HEK293 (cell line): Measurements from ENCODE around the gene CDNF.

Source experiments
- CTCF ChIA-PET: fragments of 350-600 bp; formaldehyde crosslinking; extraction: SDS; loops from one replicate; lab custom pipeline; 2021; ENCODE audit warnings: antibody characterized with exemption; lab: Yijun Ruan, JAX
- POLR2A ChIA-PET: fragments of 300-600 bp; formaldehyde crosslinking; extraction: SDS; loops from one replicate; lab custom pipeline; 2020; ENCODE audit warnings: antibody characterized with exemption, inconsistent platforms; lab: Yijun Ruan, JAX
- H3K27ac ChIP-seq: fragments of 200-500 bp; sonication (Bioruptor generic); 2 replicates; pipeline ENCODE4 v1.5.1; 2014; ENCODE audit warnings: low read depth, low read length, control low read depth, inconsistent platforms; ENCODE audit errors: extremely low read depth
- H3K36me3 ChIP-seq, 2 experiments: fragments of 200-500 bp in 1 of 2; sonication (Bioruptor generic) in 1 of 2; 1 replicate in 1 of 2; 2 replicates in 1 of 2; pipeline ENCODE4 v1.5.1; 2014 to 2017; ENCODE audit warnings: inconsistent platforms in 2 of 2, low read length in 2 of 2; ENCODE audit not compliant: control insufficient read depth in 2 of 2, insufficient read depth in 1 of 2
- H3K4me1 ChIP-seq: fragments of 200-500 bp; sonication (Bioruptor generic); 2 replicates; pipeline ENCODE4 v1.5.1; 2014; ENCODE audit warnings: mild to moderate bottlenecking, low read length, inconsistent platforms; ENCODE audit not compliant: control insufficient read depth, insufficient read depth
- H3K4me3 ChIP-seq: 2 replicates; pipeline ENCODE4 v1.5.1; 2011; ENCODE audit warnings: low read depth, mild to moderate bottlenecking, control low read depth, low read length, moderate library complexity
- H3K9me3 ChIP-seq: fragments of 200-500 bp; sonication (Bioruptor generic); 2 replicates; pipeline ENCODE4 v1.5.1; 2014; ENCODE audit warnings: low read depth, low read length, inconsistent platforms; ENCODE audit not compliant: control insufficient read depth, insufficient read depth
- SALL2 ChIP-seq: fragments of 450-650 bp; formaldehyde crosslinking; IDR thresholded peaks from 2 replicates; pipeline ENCODE4 v1.5.0; 2017; ENCODE audit warnings: missing biosample characterization, mild to moderate bottlenecking, missing genetic modification characterization, borderline replicate concordance
- SETDB1 ChIP-seq: IDR thresholded peaks from one replicate; pipeline ENCODE4 v1.6.1; 2017; ENCODE audit warnings: mild to moderate bottlenecking, low read length, moderate library complexity, mixed read lengths; ENCODE audit not compliant: insufficient read length
- ZIC2 ChIP-seq: fragments of 450-650 bp; formaldehyde crosslinking; IDR thresholded peaks from 2 replicates; pipeline ENCODE4 v1.5.1; 2016; ENCODE audit warnings: missing biosample characterization, missing genetic modification characterization
- ZNF274 ChIP-seq, 2 experiments: fragments of 200-500 bp in 1 of 2; fragments of 450-650 bp in 1 of 2; sonication (Bioruptor generic) in 1 of 2; formaldehyde crosslinking in 1 of 2; IDR thresholded peaks; 2 replicates each; pipeline versions ENCODE4 v1.5.1 to v1.6.1; 2014 to 2016; ENCODE audit warnings: borderline replicate concordance in 1 of 2, inconsistent platforms in 1 of 2, low read length in 1 of 2, missing biosample characterization in 1 of 2, missing genetic modification characterization in 1 of 2
- ZNF521 ChIP-seq: fragments of 450-650 bp; formaldehyde crosslinking; IDR thresholded peaks from 2 replicates; pipeline ENCODE4 v1.5.1; 2017; ENCODE audit warnings: missing biosample characterization, mild to moderate bottlenecking, missing genetic modification characterization
- ZNF660 ChIP-seq: fragments of 450-650 bp; IDR thresholded peaks from 2 replicates; pipeline ENCODE4 v1.5.1; 2018; ENCODE audit warnings: missing biosample characterization, mild to moderate bottlenecking, missing genetic modification characterization
- ZNF664 ChIP-seq: fragments of 450-650 bp; formaldehyde crosslinking; IDR thresholded peaks from 2 replicates; pipeline ENCODE4 v1.5.1; 2016; ENCODE audit warnings: missing biosample characterization, missing genetic modification characterization
- ZNF707 ChIP-seq: fragments of 450-650 bp; formaldehyde crosslinking; IDR thresholded peaks from 2 replicates; pipeline ENCODE4 v1.5.1; 2016; ENCODE audit warnings: missing biosample characterization, missing genetic modification characterization
- ZNF776 ChIP-seq: fragments of 450-650 bp; formaldehyde crosslinking; IDR thresholded peaks from 2 replicates; pipeline ENCODE4 v1.5.0; 2017; ENCODE audit warnings: missing biosample characterization, missing genetic modification characterization, borderline replicate concordance
- TF ChIP-seq, protein P1 (sequence below): sonication (generic); formaldehyde crosslinking; IDR thresholded peaks from 2 replicates; pipeline ENCODE4 v1.8.1; 2022; ENCODE audit warnings: mild to moderate bottlenecking, moderate library complexity, missing genetic modification reagents
- TF ChIP-seq, protein P2 (sequence below): fragments of 450-650 bp; formaldehyde crosslinking; IDR thresholded peaks from 2 replicates; pipeline ENCODE4 v1.5.1; 2017; ENCODE audit warnings: missing biosample characterization, missing genetic modification characterization
- TF ChIP-seq, protein P3 (sequence below): fragments of 450-650 bp; formaldehyde crosslinking; IDR thresholded peaks from 2 replicates; pipeline ENCODE4 v1.5.1; 2016; ENCODE audit warnings: missing biosample characterization, missing genetic modification characterization
- TF ChIP-seq, protein P4 (sequence below): fragments of 450-650 bp; formaldehyde crosslinking; IDR thresholded peaks from 2 replicates; pipeline ENCODE4 v1.5.1; 2017; ENCODE audit warnings: missing biosample characterization, missing genetic modification characterization

Gene CDNF

DNA sequence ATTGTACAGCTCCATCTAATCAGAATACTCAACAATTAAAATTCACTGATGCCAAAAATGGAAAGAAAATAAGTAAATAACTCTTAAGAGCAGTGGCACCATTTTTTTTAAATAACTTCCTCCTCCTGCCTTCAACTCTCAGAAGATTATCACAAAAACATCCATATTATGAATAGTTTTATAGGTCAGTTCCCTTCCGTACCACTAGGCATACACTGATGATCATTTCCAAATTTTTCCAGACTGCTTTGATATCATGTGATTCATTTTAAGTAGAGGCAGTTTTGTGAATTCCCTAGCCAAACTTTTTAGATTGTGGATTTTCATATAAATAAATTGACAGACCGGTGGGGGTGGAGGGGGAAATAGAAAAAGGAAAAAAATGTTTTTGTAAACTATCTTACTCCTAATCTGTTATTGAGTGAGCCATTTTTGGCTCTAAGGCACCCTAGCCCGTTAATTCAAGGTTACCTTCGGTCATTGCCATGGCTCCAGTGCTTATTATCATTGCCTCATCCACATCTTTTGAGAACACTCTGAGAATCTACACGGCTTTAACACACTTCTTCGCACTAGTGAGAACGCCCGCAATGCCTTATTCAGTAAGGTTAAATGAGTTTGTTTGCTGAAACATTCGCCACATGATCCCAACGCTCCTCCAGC, 64.2 kb downstream of the CDNF start (continued):
- TF ChIP-seq, protein P1, sequence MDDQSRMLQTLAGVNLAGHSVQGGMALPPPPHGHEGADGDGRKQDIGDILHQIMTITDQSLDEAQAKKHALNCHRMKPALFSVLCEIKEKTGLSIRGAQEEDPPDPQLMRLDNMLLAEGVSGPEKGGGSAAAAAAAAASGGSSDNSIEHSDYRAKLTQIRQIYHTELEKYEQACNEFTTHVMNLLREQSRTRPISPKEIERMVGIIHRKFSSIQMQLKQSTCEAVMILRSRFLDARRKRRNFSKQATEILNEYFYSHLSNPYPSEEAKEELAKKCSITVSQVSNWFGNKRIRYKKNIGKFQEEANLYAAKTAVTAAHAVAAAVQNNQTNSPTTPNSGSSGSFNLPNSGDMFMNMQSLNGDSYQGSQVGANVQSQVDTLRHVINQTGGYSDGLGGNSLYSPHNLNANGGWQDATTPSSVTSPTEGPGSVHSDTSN (CRISPR knock-in tag), result no peak
- TF ChIP-seq ZNF707 (no peak), ZIC2 (tag by site-specific recombination) (no peak), SETDB1 (no peak)

DNA sequence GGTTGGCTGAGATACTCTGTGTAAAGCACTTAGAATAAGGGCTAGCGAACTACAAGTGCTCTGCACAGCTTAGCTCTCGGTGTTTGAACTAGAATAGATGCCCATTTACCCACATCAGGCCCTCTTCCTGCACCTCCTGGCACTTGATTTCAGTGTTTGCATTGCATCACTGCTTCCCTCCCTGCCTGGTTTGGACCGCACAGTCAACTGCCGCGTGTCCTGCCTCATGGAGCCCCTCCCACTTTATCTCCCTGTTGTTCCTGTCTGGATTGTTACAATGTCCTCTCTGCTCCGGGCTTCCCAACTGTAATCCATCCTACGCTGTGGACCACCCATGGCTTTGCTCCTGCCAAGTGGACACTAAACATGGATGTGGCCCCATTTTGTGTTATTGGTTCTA, 65.4 kb downstream of the CDNF start:
- TF ChIP-seq, protein P2, sequence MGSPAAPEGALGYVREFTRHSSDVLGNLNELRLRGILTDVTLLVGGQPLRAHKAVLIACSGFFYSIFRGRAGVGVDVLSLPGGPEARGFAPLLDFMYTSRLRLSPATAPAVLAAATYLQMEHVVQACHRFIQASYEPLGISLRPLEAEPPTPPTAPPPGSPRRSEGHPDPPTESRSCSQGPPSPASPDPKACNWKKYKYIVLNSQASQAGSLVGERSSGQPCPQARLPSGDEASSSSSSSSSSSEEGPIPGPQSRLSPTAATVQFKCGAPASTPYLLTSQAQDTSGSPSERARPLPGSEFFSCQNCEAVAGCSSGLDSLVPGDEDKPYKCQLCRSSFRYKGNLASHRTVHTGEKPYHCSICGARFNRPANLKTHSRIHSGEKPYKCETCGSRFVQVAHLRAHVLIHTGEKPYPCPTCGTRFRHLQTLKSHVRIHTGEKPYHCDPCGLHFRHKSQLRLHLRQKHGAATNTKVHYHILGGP (tag by site-specific recombination), result no peak
- TF ChIP-seq ZNF776 (tag by site-specific recombination), result no peak
- Histone ChIP-seq H3K4me3 (no peak overlapping the region), H3K27ac (no peak overlapping the region), H3K4me1 (no peaks in the 10 kb centered on the region), H3K36me3 (no peaks in the 10 kb centered on the region), H3K9me3 (no peaks in the 10 kb centered on the region)
- ChIA-PET CTCF (no interaction called here), POLR2A (no interaction called here)

DNA sequence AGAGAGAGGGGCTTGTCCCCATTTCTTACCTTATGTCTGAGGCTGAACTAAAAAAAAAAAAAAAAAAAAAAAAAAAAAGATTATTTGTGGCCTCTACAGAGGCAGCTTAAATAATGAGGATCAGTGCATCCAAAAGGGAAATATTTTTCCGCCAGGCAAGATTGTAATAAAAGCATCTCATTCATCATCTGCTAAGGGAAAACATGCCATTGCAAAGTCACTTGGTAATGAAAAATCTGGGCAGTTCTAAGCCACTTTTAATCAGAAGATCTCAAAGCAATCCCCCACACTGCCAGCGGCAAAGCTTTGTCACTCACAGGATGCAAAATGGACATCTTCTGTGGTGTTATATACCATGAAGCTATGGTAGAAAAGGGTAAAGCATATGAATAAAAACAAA, 66.9 kb downstream of the CDNF start:
- Histone ChIP-seq H3K4me3 (no peak overlapping the region), H3K4me1 (no peaks in the 10 kb centered on the region), H3K36me3 (no peaks in the 10 kb centered on the region), H3K27ac (no peak overlapping the region), H3K9me3 (no peaks in the 10 kb centered on the region)
- TF ChIP-seq, protein P3, sequence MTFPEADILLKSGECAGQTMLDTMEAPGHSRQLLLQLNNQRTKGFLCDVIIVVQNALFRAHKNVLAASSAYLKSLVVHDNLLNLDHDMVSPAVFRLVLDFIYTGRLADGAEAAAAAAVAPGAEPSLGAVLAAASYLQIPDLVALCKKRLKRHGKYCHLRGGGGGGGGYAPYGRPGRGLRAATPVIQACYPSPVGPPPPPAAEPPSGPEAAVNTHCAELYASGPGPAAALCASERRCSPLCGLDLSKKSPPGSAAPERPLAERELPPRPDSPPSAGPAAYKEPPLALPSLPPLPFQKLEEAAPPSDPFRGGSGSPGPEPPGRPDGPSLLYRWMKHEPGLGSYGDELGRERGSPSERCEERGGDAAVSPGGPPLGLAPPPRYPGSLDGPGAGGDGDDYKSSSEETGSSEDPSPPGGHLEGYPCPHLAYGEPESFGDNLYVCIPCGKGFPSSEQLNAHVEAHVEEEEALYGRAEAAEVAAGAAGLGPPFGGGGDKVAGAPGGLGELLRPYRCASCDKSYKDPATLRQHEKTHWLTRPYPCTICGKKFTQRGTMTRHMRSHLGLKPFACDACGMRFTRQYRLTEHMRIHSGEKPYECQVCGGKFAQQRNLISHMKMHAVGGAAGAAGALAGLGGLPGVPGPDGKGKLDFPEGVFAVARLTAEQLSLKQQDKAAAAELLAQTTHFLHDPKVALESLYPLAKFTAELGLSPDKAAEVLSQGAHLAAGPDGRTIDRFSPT (tag by site-specific recombination), result no peak
- TF ChIP-seq ZNF660 (tag by site-specific recombination) (no peak), SALL2 (tag by site-specific recombination) (no peak), ZNF521 (tag by site-specific recombination) (no peak), ZNF664 (tag by site-specific recombination) (no peak), ZNF274 (IDR thresholded peaks at IDR 0.05; ENCODE audit: low read length) (no peak), ZNF274 (tag by site-specific recombination; IDR thresholded peaks at IDR 0.05; ENCODE audit: borderline replicate concordance) (no peak)
- TF ChIP-seq, protein P4, sequence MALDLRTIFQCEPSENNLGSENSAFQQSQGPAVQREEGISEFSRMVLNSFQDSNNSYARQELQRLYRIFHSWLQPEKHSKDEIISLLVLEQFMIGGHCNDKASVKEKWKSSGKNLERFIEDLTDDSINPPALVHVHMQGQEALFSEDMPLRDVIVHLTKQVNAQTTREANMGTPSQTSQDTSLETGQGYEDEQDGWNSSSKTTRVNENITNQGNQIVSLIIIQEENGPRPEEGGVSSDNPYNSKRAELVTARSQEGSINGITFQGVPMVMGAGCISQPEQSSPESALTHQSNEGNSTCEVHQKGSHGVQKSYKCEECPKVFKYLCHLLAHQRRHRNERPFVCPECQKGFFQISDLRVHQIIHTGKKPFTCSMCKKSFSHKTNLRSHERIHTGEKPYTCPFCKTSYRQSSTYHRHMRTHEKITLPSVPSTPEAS (tag by site-specific recombination), result no peak
- POLR2A ChIA-PET, result no interaction called here
- CTCF ChIA-PET, result interaction anchor here (0.6 kb wide), 1 partner anchor 239 kb away, joined by 6 read pairs; no protein-coding TSS in a partner anchor
